Ascending aorta (tissue), 2 donors: ENCODE results near the gene CHAF1A. TPM values are rescaled to one million over a fixed set of nuclear protein-coding genes. Genes with fewer than 3 reads are reported as not detected.

ENCODE experiments used
- DNase-seq, 2 donors: peaks; one replicate each; pipeline ENCODE4 v3.0.0-alpha.2; 2019; ENCODE audit warnings: low spot score in 2 of 2
- H3K27ac ChIP-seq, 2 donors: fragments of 200-600 bp; sonication (generic); one replicate each; pipeline ENCODE4 v1.5.1; 2016 to 2017; ENCODE audit warnings: mild to moderate bottlenecking in 1 of 2
- H3K27me3 ChIP-seq: fragments of 200-600 bp; sonication (generic); one replicate; pipeline ENCODE4 v1.5.1; 2017
- H3K36me3 ChIP-seq, 2 donors: fragments of 200-600 bp; sonication (generic); one replicate each; pipeline ENCODE4 v1.5.1; 2016
- H3K4me1 ChIP-seq, 2 donors: fragments of 200-600 bp; sonication (generic); one replicate each; pipeline ENCODE4 v1.5.1; 2016 to 2017; ENCODE audit warnings: mild to moderate bottlenecking in 1 of 2
- H3K4me3 ChIP-seq, 2 donors: fragments of 200-600 bp; sonication (generic); one replicate each; pipeline ENCODE4 v1.5.1; 2016 to 2017; ENCODE audit warnings: mild to moderate bottlenecking in 1 of 2
- H3K9me3 ChIP-seq, 2 donors: fragments of 200-600 bp; sonication (generic); one replicate each; pipeline ENCODE4 v1.5.1; 2016
- intact Hi-C: fragments of 100-400 bp; cut with DNase I; formaldehyde crosslinking; loops from one replicate; pipeline ENCODE4 v1.15.1; 2023
- total RNA-seq: library from RNA; depleted of rRNA; stranded (reverse); fragments of >200 nt; gene quantifications from one replicate; pipeline ENCODE4 v1.1.0, GENCODE V29; 2016
- TF ChIP-seq, protein P1 (sequence below), 3 experiments: fragments of 200-600 bp in 2 of 3; fragments of 450-650 bp in 1 of 3; sonication (generic) in 2 of 3; IDR thresholded peaks; one replicate each; pipeline ENCODE4 v1.5.1; 2016 to 2019; ENCODE audit warnings: antibody characterized with exemption in 3 of 3, mild to moderate bottlenecking in 1 of 3, moderate library complexity in 1 of 3

Gene CHAF1A
- total RNA-seq, 1 donor from 2014 or later: 0.85 TPM

GRCh38 chr19:4391701-4392483, 10.5 kb upstream of the CHAF1A start:
- no peaks in the 10 kb centered on the region for H3K9me3 ChIP-seq
- peaks cover 0 to 8% of the 10 kb centered on the region in 2 donors for H3K36me3 ChIP-seq
- peak overlapping the region; percentile 63 to 75 for H3K27ac ChIP-seq
- no peaks in the 10 kb centered on the region for H3K27me3 ChIP-seq
- intact Hi-C loops: loop anchor here (2.0 kb wide), 1 partner anchor 15 kb away; no protein-coding TSS in a partner anchor
- DNase-seq: peak in 1 of 2 donors; percentile 73
- no peak overlapping the region for H3K4me3 ChIP-seq
- peaks cover 35 to 54% of the 10 kb centered on the region in 2 donors for H3K4me1 ChIP-seq
- TF ChIP-seq, protein P1, sequence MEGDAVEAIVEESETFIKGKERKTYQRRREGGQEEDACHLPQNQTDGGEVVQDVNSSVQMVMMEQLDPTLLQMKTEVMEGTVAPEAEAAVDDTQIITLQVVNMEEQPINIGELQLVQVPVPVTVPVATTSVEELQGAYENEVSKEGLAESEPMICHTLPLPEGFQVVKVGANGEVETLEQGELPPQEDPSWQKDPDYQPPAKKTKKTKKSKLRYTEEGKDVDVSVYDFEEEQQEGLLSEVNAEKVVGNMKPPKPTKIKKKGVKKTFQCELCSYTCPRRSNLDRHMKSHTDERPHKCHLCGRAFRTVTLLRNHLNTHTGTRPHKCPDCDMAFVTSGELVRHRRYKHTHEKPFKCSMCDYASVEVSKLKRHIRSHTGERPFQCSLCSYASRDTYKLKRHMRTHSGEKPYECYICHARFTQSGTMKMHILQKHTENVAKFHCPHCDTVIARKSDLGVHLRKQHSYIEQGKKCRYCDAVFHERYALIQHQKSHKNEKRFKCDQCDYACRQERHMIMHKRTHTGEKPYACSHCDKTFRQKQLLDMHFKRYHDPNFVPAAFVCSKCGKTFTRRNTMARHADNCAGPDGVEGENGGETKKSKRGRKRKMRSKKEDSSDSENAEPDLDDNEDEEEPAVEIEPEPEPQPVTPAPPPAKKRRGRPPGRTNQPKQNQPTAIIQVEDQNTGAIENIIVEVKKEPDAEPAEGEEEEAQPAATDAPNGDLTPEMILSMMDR (IDR thresholded peaks at IDR 0.05): no peak

DNA sequence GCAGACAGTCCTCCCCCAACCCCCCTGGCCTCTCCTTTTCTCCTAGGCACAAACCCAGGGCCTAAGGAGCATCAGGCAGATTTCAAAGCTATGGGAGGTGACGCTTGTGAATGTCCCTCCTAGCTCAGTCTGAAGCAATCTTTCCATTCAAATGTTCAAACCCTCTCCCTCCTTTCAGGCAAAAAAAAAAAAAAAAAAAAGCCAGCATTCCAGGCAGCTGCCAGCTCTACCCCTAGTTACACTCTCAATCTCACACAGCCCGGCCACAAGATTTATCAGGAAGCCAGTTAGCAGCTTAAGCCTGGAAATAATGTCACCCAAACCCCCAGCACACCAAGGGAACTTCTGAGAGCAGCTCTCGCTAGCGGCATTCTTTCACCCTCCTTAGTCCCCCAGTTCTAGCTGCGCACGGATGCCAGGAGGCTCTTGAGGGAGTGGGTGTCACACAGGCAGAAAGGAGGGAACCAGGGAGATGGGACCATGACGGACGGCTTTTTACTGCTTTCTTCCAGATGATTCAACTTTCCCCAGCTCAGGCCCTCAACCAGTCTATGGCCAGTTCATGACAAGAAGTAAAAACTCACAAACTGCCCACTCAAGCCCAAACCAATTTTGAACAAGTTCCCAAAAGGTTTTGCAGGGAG, 8.4 kb upstream of the CHAF1A start:
- peak overlapping the region in 1 of 2 donors; percentile 60 for H3K27ac ChIP-seq
- H3K4me1 ChIP-seq: peaks cover 26 to 45% of the 10 kb centered on the region in 2 donors
- peaks cover 0 to 8% of the 10 kb centered on the region in 2 donors for H3K36me3 ChIP-seq
- no peak for DNase-seq
- TF ChIP-seq, protein P1 (IDR thresholded peaks at IDR 0.05): no peak
- no peak overlapping the region for H3K4me3 ChIP-seq
- H3K27me3 ChIP-seq: no peaks in the 10 kb centered on the region
- intact Hi-C loops: no loop called here
- H3K9me3 ChIP-seq: no peaks in the 10 kb centered on the region

DNA sequence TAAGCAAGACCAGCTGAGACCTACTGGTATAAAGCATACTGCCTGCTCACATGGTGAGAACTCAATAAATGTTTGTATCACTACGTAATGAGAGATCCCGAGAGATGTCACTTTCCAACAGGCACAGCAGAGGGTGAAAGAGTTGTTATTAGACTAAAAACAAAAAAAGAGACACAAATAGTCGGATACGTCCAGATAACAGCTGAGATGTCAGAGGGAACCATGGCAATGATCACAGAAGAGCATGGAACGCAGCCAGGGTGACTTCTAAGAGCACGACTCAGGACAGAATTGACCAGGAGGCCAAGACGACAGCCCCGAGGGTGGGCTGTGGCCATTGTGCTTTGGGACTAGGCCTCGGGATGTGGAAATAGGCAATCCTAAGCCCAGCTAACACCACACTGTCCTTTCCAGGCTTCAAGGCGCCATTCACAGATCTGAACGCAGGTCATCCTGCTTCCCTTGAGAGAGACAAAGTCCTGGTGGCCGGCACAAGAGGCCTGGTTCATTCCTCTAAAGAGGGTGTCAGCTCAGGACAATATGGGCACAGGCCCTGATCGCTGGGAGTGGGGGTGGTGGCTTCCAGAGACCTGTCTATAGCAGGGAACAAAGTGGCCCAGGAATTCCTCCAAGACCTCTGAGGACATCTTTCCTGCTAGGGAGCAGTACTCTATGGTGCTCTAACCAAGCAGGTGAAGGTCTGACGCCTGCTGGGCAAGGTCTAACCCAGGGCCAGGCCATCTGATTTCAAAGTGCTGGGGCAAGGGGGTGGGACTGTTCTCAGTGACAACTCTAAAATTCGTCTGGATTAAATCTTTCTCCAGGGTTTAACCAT, 5.3 kb upstream of the CHAF1A start:
- TF ChIP-seq, protein P1 (IDR thresholded peaks at IDR 0.05): no peak
- Histone ChIP-seq H3K9me3 (no peaks in the 10 kb centered on the region), H3K4me1 (peaks cover 4 to 17% of the 10 kb centered on the region in 2 donors), H3K27me3 (no peaks in the 10 kb centered on the region), H3K27ac (no peak overlapping the region), H3K4me3 (no peak overlapping the region), H3K36me3 (peaks cover 0 to 8% of the 10 kb centered on the region in 2 donors)
- intact Hi-C loops: no loop called here
- no peak for DNase-seq

- Histone ChIP-seq H3K27me3 (no peaks in the 10 kb centered on the region), H3K27ac (peak overlapping the region; percentile 89 to 91), H3K9me3 (no peaks in the 10 kb centered on the region), H3K36me3 (peaks cover 0 to 8% of the 10 kb centered on the region in 2 donors), H3K4me1 (peaks cover 7 to 15% of the 10 kb centered on the region in 2 donors), H3K4me3 (peak overlapping the region; percentile 82 to 96)
- intact Hi-C loops: loop anchor here (2.0 to 5.0 kb wide), 3 partner anchors 73 to 153 kb away; partner anchors contain the start of genes HDGFL2 and YJU2
- TF ChIP-seq, protein P1 (IDR thresholded peaks at IDR 0.05): no peak
- peak in 1 of 2 donors; percentile 70 for DNase-seq
These were observed 2.7 kb upstream of the CHAF1A start for GRCh38 chr19:4399812-4400134.
